SK-N-SH treated with all-trans-retinoic acid at 6 μM for 48 hours (cell line): ENCODE data around the gene CARS1.

Experiments
- ARNTL ChIP-seq: fragments of 450-650 bp; formaldehyde crosslinking; IDR thresholded peaks from 2 replicates; pipeline ENCODE4 v1.5.0; 2020; ENCODE audit warnings: low read depth, mild to moderate bottlenecking, moderate library complexity, borderline replicate concordance
- CREB5 ChIP-seq: fragments of 250-450 bp; sonication (Bioruptor Pico); IDR thresholded peaks from 2 replicates; pipeline ENCODE4 v1.5.1; 2020; ENCODE audit warnings: low read depth, mild to moderate bottlenecking, moderate library complexity
- CSRNP3 ChIP-seq: fragments of 250-450 bp; sonication (Bioruptor Pico); IDR thresholded peaks from 2 replicates; pipeline ENCODE4 v1.5.1; 2021; ENCODE audit warnings: mild to moderate bottlenecking, moderate library complexity
- PATZ1 ChIP-seq: fragments of 250-450 bp; sonication (Bioruptor Pico); IDR thresholded peaks from 2 replicates; pipeline ENCODE4 v1.8.0; 2020; ENCODE audit warnings: mild to moderate bottlenecking, moderate library complexity, borderline replicate concordance
- POU6F1 ChIP-seq: fragments of 250-450 bp; sonication (Bioruptor Pico); IDR thresholded peaks from 2 replicates; pipeline ENCODE4 v1.8.0; 2021; ENCODE audit warnings: low read depth, mild to moderate bottlenecking, moderate library complexity, borderline replicate concordance
- PPARA ChIP-seq: fragments of 250-450 bp; sonication (Bioruptor Pico); IDR thresholded peaks from 2 replicates; pipeline ENCODE4 v1.5.0; 2020; ENCODE audit warnings: mild to moderate bottlenecking, borderline replicate concordance
- RARB ChIP-seq: fragments of 250-450 bp; sonication (Bioruptor Pico); IDR thresholded peaks from 2 replicates; pipeline ENCODE4 v1.8.0; 2021; ENCODE audit warnings: mild to moderate bottlenecking, moderate library complexity
- SNAI2 ChIP-seq: fragments of 250-450 bp; sonication (Bioruptor Pico); IDR thresholded peaks from 2 replicates; pipeline ENCODE4 v1.5.0; 2020; ENCODE audit warnings: mild to moderate bottlenecking, moderate library complexity
- TCF4 ChIP-seq: fragments of 250-450 bp; sonication (Bioruptor Pico); IDR thresholded peaks from 2 replicates; pipeline ENCODE4 v1.8.0; 2021; ENCODE audit warnings: mild to moderate bottlenecking, moderate library complexity, borderline replicate concordance
- ZC3H10 ChIP-seq: fragments of 250-450 bp; sonication (Bioruptor Pico); IDR thresholded peaks from 2 replicates; pipeline ENCODE4 v1.5.1; 2021; ENCODE audit warnings: mild to moderate bottlenecking, moderate library complexity
- ZFP3 ChIP-seq: fragments of 250-450 bp; sonication (Bioruptor Pico); IDR thresholded peaks from 2 replicates; pipeline ENCODE4 v1.5.0; 2020; ENCODE audit warnings: mild to moderate bottlenecking, moderate library complexity
- ZFP30 ChIP-seq: fragments of 450-650 bp; formaldehyde crosslinking; IDR thresholded peaks from 2 replicates; pipeline ENCODE4 v1.5.0; 2022; ENCODE audit warnings: mild to moderate bottlenecking, moderate library complexity

- TF ChIP-seq PATZ1 (no peak), ZFP3 (no peak), POU6F1 (CRISPR knock-in tag) (no peak), ZFP30 (CRISPR knock-in tag) (no peak), ARNTL (CRISPR knock-in tag) (no peak), TCF4 (CRISPR knock-in tag) (no peak), PPARA (CRISPR knock-in tag) (no peak), CSRNP3 (CRISPR knock-in tag) (no peak), RARB (CRISPR knock-in tag) (no peak), CREB5 (CRISPR knock-in tag) (no peak), ZC3H10 (no peak), SNAI2 (no peak)
Observed at GRCh38 chr11:3046641-3047040, 10.6 kb downstream of the CARS1 start.
